ENCODE data around the gene PSKH1.

The PSKH1 gene

GRCh38 chr16:67943619-67944504 lies 50.8 kb downstream of the PSKH1 start, which contains the start of gene LCAT:
TSS of gene LCAT (minus strand) at chr16:67944120. CDS start at chr16:67944101, 19 bp downstream.
- peaks cover 16% of the 10 kb centered on the region for H3K36me3 ChIP-seq (ENCODE audit: control insufficient read depth, low read length)
- H3K4me1 ChIP-seq (ENCODE audit: control insufficient read depth, low read length), result 0 out of 2 replicates have a peak, but pooled peaks cover 3% of the 10 kb centered on the region
- no peak within 1 kb of the TSS for H3K4me3 ChIP-seq (ENCODE audit: low read length)
- no peaks in the 10 kb centered on the region for H3K79me2 ChIP-seq (ENCODE audit: control insufficient read depth, low read length)
- H4K20me1 ChIP-seq (ENCODE audit: control insufficient read depth, insufficient read depth, low read depth, low read length), result no peaks in the 10 kb centered on the region
- no peaks in the 10 kb centered on the region for H3F3A ChIP-seq (ENCODE audit: control insufficient read depth, insufficient read depth)
- H3K27ac ChIP-seq (ENCODE audit: low read depth, low read length), result no peak within 1 kb of the TSS
- no peaks in the 10 kb centered on the region for H3K9me3 ChIP-seq (ENCODE audit: control insufficient read depth, insufficient read depth, low read length)
- no peaks in the 10 kb centered on the region for H3K9me2 ChIP-seq (replicated peaks; ENCODE audit: control insufficient read depth, low read length)
- TF ChIP-seq, protein P1, sequence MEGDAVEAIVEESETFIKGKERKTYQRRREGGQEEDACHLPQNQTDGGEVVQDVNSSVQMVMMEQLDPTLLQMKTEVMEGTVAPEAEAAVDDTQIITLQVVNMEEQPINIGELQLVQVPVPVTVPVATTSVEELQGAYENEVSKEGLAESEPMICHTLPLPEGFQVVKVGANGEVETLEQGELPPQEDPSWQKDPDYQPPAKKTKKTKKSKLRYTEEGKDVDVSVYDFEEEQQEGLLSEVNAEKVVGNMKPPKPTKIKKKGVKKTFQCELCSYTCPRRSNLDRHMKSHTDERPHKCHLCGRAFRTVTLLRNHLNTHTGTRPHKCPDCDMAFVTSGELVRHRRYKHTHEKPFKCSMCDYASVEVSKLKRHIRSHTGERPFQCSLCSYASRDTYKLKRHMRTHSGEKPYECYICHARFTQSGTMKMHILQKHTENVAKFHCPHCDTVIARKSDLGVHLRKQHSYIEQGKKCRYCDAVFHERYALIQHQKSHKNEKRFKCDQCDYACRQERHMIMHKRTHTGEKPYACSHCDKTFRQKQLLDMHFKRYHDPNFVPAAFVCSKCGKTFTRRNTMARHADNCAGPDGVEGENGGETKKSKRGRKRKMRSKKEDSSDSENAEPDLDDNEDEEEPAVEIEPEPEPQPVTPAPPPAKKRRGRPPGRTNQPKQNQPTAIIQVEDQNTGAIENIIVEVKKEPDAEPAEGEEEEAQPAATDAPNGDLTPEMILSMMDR (IDR thresholded peaks at IDR 0.05; ENCODE audit: low read depth, low read length, poor library complexity, severe bottlenecking), result no peak
- TF ChIP-seq EZH2phosphoT487 (IDR thresholded peaks at IDR 0.05; ENCODE audit: borderline replicate concordance, low read length), result no peak
- no peak within 1 kb of the TSS for H3K4me2 ChIP-seq (ENCODE audit: low read length)
- H3K27me3 ChIP-seq (ENCODE audit: control insufficient read depth, low read length), result no peaks in the 10 kb centered on the region

GRCh38 chr16:67944690-67945391 lies 51.8 kb downstream of the PSKH1 start:
- Histone ChIP-seq H3K9me3 (ENCODE audit: control insufficient read depth, insufficient read depth, low read length) (no peaks in the 10 kb centered on the region), H3F3A (ENCODE audit: control insufficient read depth, insufficient read depth) (no peaks in the 10 kb centered on the region), H3K27me3 (ENCODE audit: control insufficient read depth, low read length) (no peaks in the 10 kb centered on the region), H3K36me3 (ENCODE audit: control insufficient read depth, low read length) (peaks cover 11% of the 10 kb centered on the region), H3K9me2 (replicated peaks; ENCODE audit: control insufficient read depth, low read length) (no peaks in the 10 kb centered on the region), H3K79me2 (ENCODE audit: control insufficient read depth, low read length) (no peaks in the 10 kb centered on the region), H4K20me1 (ENCODE audit: control insufficient read depth, insufficient read depth, low read depth, low read length) (no peaks in the 10 kb centered on the region), H3K4me3 (ENCODE audit: low read length) (no peak overlapping the region), H3K4me2 (ENCODE audit: low read length) (no peak overlapping the region), H3K27ac (ENCODE audit: low read depth, low read length) (no peak overlapping the region), H3K4me1 (ENCODE audit: control insufficient read depth, low read length) (0 out of 2 replicates have a peak, but pooled peaks cover 3% of the 10 kb centered on the region)
- no peak for TF ChIP-seq EZH2phosphoT487 (IDR thresholded peaks at IDR 0.05; ENCODE audit: borderline replicate concordance, low read length)
- TF ChIP-seq, protein P1 (IDR thresholded peaks at IDR 0.05; ENCODE audit: low read depth, low read length, poor library complexity, severe bottlenecking), result no peak

- no peaks in the 10 kb centered on the region for H3K9me3 ChIP-seq (ENCODE audit: control insufficient read depth, insufficient read depth, low read length)
- no peaks in the 10 kb centered on the region for H3K27me3 ChIP-seq (ENCODE audit: control insufficient read depth, low read length)
- H3K4me2 ChIP-seq (ENCODE audit: low read length), result no peak overlapping the region
- peaks cover 6% of the 10 kb centered on the region for H3K36me3 ChIP-seq (ENCODE audit: control insufficient read depth, low read length)
- 0 out of 2 replicates have a peak, but pooled peaks cover 3% of the 10 kb centered on the region for H3K4me1 ChIP-seq (ENCODE audit: control insufficient read depth, low read length)
- no peak overlapping the region for H3K27ac ChIP-seq (ENCODE audit: low read depth, low read length)
- TF ChIP-seq, protein P1 (IDR thresholded peaks at IDR 0.05; ENCODE audit: low read depth, low read length, poor library complexity, severe bottlenecking), result no peak
- no peak for TF ChIP-seq EZH2phosphoT487 (IDR thresholded peaks at IDR 0.05; ENCODE audit: borderline replicate concordance, low read length)
- no peaks in the 10 kb centered on the region for H3K79me2 ChIP-seq (ENCODE audit: control insufficient read depth, low read length)
- H3K9me2 ChIP-seq (replicated peaks; ENCODE audit: control insufficient read depth, low read length), result no peaks in the 10 kb centered on the region
- H3F3A ChIP-seq (ENCODE audit: control insufficient read depth, insufficient read depth), result no peaks in the 10 kb centered on the region
- no peaks in the 10 kb centered on the region for H4K20me1 ChIP-seq (ENCODE audit: control insufficient read depth, insufficient read depth, low read depth, low read length)
- H3K4me3 ChIP-seq (ENCODE audit: low read length), result no peak overlapping the region
Observed at GRCh38 chr16:67945392-67945933, 52.4 kb downstream of the PSKH1 start.

All from DOHH2 (cell line).